Thyroid gland (tissue), 4 donors: Measurements from ENCODE around the gene CLMN.

Source experiments
- CTCF ChIP-seq, 6 experiments: fragments of 200-600 bp in 3 of 6; fragments of 450-650 bp in 3 of 6; sonication (generic) in 3 of 6; IDR thresholded peaks; one replicate each; pipeline ENCODE4 v1.5.1; 2016 to 2019; ENCODE audit warnings: antibody characterized with exemption in 6 of 6, mild to moderate bottlenecking in 2 of 6, inconsistent platforms in 1 of 6, moderate library complexity in 1 of 6
- POLR2A ChIP-seq, 2 donors: fragments of 450-650 bp; IDR thresholded peaks; one replicate each; pipeline ENCODE4 v1.6.1; 2017; ENCODE audit warnings: antibody characterized with exemption in 2 of 2, mild to moderate bottlenecking in 2 of 2, moderate library complexity in 1 of 2

- no peak for TF ChIP-seq CTCF (IDR thresholded peaks at IDR 0.05)
- no peak for TF ChIP-seq POLR2A (IDR thresholded peaks at IDR 0.05)
Measured at GRCh38 chr14:95189367-95190132, 130.2 kb downstream of the CLMN start.
